ENCODE data around the gene ZFAND2B. TPM values are rescaled to one million over a fixed set of nuclear protein-coding genes. Genes with fewer than 3 reads are reported as not detected.
A peak's percentile ranks its signal among the peaks of the same experiment; 100 is the strongest.

ZFAND2B gene
- total RNA-seq, 2 experiments from 2014 or later: 65.9 to 67.4 TPM

DNA sequence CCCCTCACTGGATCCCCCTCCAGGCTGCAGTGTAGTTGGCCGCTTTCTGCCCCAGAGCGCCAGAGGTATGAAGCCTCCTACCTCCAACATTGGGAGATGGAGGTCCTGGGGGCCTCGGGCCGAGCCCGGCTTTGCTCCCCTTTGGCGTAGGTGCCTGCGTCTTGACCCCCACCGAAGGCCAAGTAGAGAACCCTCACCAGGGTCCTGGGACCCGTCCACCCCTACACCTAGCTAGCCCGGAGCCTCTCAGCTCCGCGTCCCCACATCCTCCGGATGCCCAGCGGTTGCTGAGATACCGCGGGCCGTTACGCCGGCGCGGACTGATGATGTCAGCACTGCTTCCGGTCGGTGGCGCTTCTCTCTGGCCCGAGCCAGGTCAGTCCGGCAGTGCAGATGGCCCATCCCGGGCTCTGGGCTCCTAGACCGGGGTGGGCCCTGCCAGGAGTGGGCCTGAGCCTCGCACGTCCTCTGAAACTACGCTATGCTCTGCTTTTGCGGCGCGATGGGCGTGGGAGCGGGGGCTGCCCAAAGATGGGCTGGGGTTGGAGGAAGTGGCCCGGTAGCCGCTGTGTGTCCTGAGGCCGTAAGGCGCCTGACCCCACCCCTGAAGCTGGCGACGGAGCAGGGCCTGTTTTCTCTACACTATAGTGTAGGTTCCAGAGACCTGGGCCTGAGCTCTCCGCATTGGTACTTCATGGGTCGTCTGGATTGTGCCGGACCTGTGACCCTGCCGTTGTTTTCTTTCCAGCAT is 38.7 kb downstream of the ZFAND2B start, which contains the start of the genes GLB1L and STK16:
Gene GLB1L (minus strand): TSS at position 297 of the 751 bp plus-strand sequence. CDS start 1,871 bp downstream, outside the sequence.
Gene STK16 (plus strand): TSS at position 332 of the 751 bp plus-strand sequence. CDS start 521 bp downstream, outside the sequence.
- intact Hi-C loops (cut with DNase I, micrococcal nuclease): loop anchor here in 1 of 2 experiments (1.0 to 5.0 kb wide), 3 partner anchors 8 to 68 kb away; partner anchors contain the start of genes ANKZF1, ATG9A, CNPPD1 and RETREG2
- ChIA-PET CTCF (interaction anchor here (1.0 to 2.3 kb wide), 5 partner anchors 15 to 143 kb away, joined by 3 to 26 read pairs (median 4); no protein-coding TSS in a partner anchor), POLR2A (interaction anchor here (0.7 to 7.3 kb wide), 17 partner anchors 9 to 959 kb away, joined by 3 to 181 read pairs (median 5); partner anchors contain the start of genes ANKZF1, ATG9A, CNPPD1 and DNAJB2)
- TF ChIP-seq, protein P1, sequence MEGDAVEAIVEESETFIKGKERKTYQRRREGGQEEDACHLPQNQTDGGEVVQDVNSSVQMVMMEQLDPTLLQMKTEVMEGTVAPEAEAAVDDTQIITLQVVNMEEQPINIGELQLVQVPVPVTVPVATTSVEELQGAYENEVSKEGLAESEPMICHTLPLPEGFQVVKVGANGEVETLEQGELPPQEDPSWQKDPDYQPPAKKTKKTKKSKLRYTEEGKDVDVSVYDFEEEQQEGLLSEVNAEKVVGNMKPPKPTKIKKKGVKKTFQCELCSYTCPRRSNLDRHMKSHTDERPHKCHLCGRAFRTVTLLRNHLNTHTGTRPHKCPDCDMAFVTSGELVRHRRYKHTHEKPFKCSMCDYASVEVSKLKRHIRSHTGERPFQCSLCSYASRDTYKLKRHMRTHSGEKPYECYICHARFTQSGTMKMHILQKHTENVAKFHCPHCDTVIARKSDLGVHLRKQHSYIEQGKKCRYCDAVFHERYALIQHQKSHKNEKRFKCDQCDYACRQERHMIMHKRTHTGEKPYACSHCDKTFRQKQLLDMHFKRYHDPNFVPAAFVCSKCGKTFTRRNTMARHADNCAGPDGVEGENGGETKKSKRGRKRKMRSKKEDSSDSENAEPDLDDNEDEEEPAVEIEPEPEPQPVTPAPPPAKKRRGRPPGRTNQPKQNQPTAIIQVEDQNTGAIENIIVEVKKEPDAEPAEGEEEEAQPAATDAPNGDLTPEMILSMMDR (IDR thresholded peaks at IDR 0.05): no peak
- no peaks in the 10 kb centered on the region for H3K27me3 Mint-ChIP-seq
- peaks cover 62% of the 10 kb centered on the region for H3K4me1 ChIP-seq (ENCODE audit: insufficient read depth, low read length)
- peak within 1 kb of the TSS; percentile 99 for H3K4me3 ChIP-seq (ENCODE audit: low read length)
- H3K27me3 ChIP-seq (ENCODE audit: control insufficient read depth in 1 of 2, insufficient read depth in 2 of 2, low read length in 2 of 2): no peaks in the 10 kb centered on the region
- ATAC-seq (ENCODE audit: poor library complexity) (peak; percentile 44), DNase-seq (peak; percentile 73 to 93 (median 84))
- H3K9me3 ChIP-seq (ENCODE audit: control insufficient read depth in 1 of 2, insufficient read depth in 1 of 2, low read length in 2 of 2): no peaks in the 10 kb centered on the region
- H3K4me1 Mint-ChIP-seq (ENCODE audit: low read depth): peaks cover 74% of the 10 kb centered on the region
- peaks cover 27% of the 10 kb centered on the region for H3K36me3 ChIP-seq (ENCODE audit: insufficient read depth, low read length)
- peak within 1 kb of the TSS; percentile 96 for H3K27ac Mint-ChIP-seq
- no peaks in the 10 kb centered on the region for H3K9me3 Mint-ChIP-seq
- H3K36me3 Mint-ChIP-seq (ENCODE audit: low read depth): peaks cover 35% of the 10 kb centered on the region
- peak within 1 kb of the TSS; percentile 88 for H3K4me3 Mint-ChIP-seq
- H3K27ac ChIP-seq (ENCODE audit: low read depth in 1 of 2, low read length in 2 of 2): peak within 1 kb of the TSS; percentile 95 to 98

DNA sequence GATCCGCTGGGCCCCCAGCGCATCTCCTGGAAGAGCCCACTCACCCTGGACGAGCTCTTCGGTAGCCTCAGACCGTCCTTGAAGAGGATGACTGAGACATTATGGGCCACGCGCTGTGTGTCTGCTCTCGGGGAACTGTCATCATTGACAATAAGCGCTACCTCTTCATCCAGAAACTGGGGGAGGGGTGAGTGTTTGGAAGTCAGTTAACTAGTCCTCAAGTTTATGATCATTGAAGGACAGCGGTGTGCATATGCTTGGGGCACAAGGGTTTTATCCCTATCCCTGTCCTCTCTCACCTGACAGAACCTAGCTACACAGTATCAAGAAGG is 39.3 kb downstream of the ZFAND2B start:
- peak overlapping the region; percentile 99 for H3K4me3 ChIP-seq (ENCODE audit: low read length)
- TF ChIP-seq, protein P1 (IDR thresholded peaks at IDR 0.05): no peak
- DNase-seq: peak in 2 of 14 experiments; percentile 19 to 39
- Mint-ChIP-seq H3K36me3 (ENCODE audit: low read depth) (peaks cover 40% of the 10 kb centered on the region), H3K9me3 (no peaks in the 10 kb centered on the region), H3K4me1 (ENCODE audit: low read depth) (peaks cover 79% of the 10 kb centered on the region), H3K27me3 (no peaks in the 10 kb centered on the region), H3K27ac (peak overlapping the region; percentile 96), H3K4me3 (peak overlapping the region; percentile 88)
- H3K27ac ChIP-seq (ENCODE audit: low read depth in 1 of 2, low read length in 2 of 2): peak overlapping the region; percentile 95 to 98
- CTCF ChIA-PET: interaction anchor here (1.0 to 2.3 kb wide), 4 partner anchors 26 to 143 kb away, joined by 3 to 26 read pairs (median 4); no protein-coding TSS in a partner anchor
- H3K4me1 ChIP-seq (ENCODE audit: insufficient read depth, low read length): peaks cover 68% of the 10 kb centered on the region
- POLR2A ChIA-PET: interaction anchor here (1.1 to 7.3 kb wide), 10 partner anchors 8 to 142 kb away, joined by 4 to 181 read pairs (median 16); partner anchors contain the start of genes ANKZF1, ATG9A, CNPPD1 and DNAJB2
- intact Hi-C loops (cut with DNase I, micrococcal nuclease): loop anchor here in 1 of 2 experiments (1.0 to 5.0 kb wide), 3 partner anchors 7 to 69 kb away; partner anchors contain the start of genes ANKZF1, ATG9A, CNPPD1 and RETREG2
- ATAC-seq (ENCODE audit: poor library complexity): no peak
- peaks cover 33% of the 10 kb centered on the region for H3K36me3 ChIP-seq (ENCODE audit: insufficient read depth, low read length)
- no peaks in the 10 kb centered on the region for H3K27me3 ChIP-seq (ENCODE audit: control insufficient read depth in 1 of 2, insufficient read depth in 2 of 2, low read length in 2 of 2)
- no peaks in the 10 kb centered on the region for H3K9me3 ChIP-seq (ENCODE audit: control insufficient read depth in 1 of 2, insufficient read depth in 1 of 2, low read length in 2 of 2)

DNA sequence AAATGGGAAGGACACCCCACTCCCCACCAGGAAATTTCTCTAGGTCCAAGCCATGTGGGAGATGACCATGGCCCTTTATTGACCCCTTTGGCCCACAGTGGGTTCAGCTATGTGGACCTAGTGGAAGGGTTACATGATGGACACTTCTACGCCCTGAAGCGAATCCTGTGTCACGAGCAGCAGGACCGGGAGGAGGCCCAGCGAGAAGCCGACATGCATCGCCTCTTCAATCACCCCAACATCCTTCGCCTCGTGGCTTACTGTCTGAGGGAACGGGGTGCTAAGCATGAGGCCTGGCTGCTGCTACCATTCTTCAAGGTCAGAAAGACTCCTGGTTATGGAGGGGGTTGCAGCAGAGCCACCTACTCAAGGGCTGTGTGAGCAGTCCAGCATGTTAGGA is 40.0 kb downstream of the ZFAND2B start:
- no peaks in the 10 kb centered on the region for H3K9me3 Mint-ChIP-seq
- H3K27ac Mint-ChIP-seq: peak overlapping the region; percentile 96
- intact Hi-C loops (cut with DNase I, micrococcal nuclease): loop anchor here in 1 of 2 experiments (5.0 kb wide), 1 partner anchor 69 kb away; the partner anchor contains the start of genes CNPPD1 and RETREG2
- peak overlapping the region; percentile 88 for H3K4me3 Mint-ChIP-seq
- H3K27ac ChIP-seq (ENCODE audit: low read depth in 1 of 2, low read length in 2 of 2): peak overlapping the region; percentile 95 to 98
- TF ChIP-seq, protein P1 (IDR thresholded peaks at IDR 0.05): no peak
- peaks cover 47% of the 10 kb centered on the region for H3K36me3 Mint-ChIP-seq (ENCODE audit: low read depth)
- no peaks in the 10 kb centered on the region for H3K9me3 ChIP-seq (ENCODE audit: control insufficient read depth in 1 of 2, insufficient read depth in 1 of 2, low read length in 2 of 2)
- H3K4me1 Mint-ChIP-seq (ENCODE audit: low read depth): peaks cover 82% of the 10 kb centered on the region
- peaks cover 40% of the 10 kb centered on the region for H3K36me3 ChIP-seq (ENCODE audit: insufficient read depth, low read length)
- peaks cover 74% of the 10 kb centered on the region for H3K4me1 ChIP-seq (ENCODE audit: insufficient read depth, low read length)
- ChIA-PET POLR2A (interaction anchor here (1.2 to 7.3 kb wide), 8 partner anchors 8 to 142 kb away, joined by 4 to 181 read pairs (median 20); partner anchors contain the start of genes ANKZF1, ATG9A, CNPPD1 and DNAJB2), CTCF (interaction anchor here (1.0 to 2.3 kb wide), 4 partner anchors 31 to 142 kb away, joined by 3 to 26 read pairs (median 4); no protein-coding TSS in a partner anchor)
- no peaks in the 10 kb centered on the region for H3K27me3 Mint-ChIP-seq
- no peak for DNase-seq
- H3K27me3 ChIP-seq (ENCODE audit: control insufficient read depth in 1 of 2, insufficient read depth in 2 of 2, low read length in 2 of 2): no peaks in the 10 kb centered on the region
- H3K4me3 ChIP-seq (ENCODE audit: low read length): peak overlapping the region; percentile 52
- no peak for ATAC-seq (ENCODE audit: poor library complexity)
